Islet of Langerhans (tissue), 1 donor: ENCODE results near the gene CD164.
"Not testable (repeated sequence)": the region's sequence is repeated elsewhere in the genome, so short reads cannot be mapped to it uniquely, and the experiment has no call there.

Experiments
- FAIRE-seq: peaks from one replicate; lab custom pipeline; 2011; peaks lifted over from hg19 to GRCh38; lab: Jason Lieb, UNC

Gene CD164

DNA sequence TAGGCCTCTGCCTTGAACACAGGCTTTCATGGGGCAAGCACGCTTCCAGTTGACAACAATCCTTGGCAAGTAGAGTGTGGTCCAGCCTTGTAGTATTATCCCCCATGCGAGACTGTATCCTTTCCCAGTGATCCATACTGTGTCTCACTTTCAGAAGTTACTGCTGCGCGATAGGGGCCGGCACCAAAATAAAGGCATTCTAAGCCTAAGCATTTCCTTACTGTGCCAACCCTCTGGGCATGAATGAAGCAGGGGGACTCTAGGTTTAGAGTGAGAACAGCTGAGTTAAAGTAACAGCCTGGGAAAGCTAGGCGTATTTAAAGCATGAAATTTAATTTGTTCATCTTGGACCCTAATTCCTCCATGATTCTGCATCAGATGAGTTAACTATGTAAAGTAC, 39.4 kb downstream of the CD164 start:
- FAIRE-seq: no peak

DNA sequence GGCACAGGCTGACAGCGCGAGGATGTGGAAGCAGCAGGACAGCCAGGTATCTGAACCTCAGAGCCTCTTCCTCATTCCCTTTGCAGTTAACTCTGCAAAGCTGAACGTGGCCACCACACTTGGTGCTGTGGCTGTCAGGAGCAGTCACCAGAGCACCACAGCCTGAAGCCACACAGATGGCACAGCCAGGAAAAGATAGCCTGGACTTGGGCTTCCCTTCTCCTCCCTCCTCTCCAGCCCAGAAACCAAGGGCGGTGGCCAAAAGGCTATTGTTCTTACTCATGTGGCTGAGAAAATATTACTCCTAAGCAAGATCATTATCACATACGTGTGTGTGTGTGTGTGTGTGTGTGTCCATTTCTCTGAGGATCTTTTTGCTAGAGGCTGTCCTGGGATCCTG, 39.8 kb downstream of the CD164 start:
- no peak for FAIRE-seq

DNA sequence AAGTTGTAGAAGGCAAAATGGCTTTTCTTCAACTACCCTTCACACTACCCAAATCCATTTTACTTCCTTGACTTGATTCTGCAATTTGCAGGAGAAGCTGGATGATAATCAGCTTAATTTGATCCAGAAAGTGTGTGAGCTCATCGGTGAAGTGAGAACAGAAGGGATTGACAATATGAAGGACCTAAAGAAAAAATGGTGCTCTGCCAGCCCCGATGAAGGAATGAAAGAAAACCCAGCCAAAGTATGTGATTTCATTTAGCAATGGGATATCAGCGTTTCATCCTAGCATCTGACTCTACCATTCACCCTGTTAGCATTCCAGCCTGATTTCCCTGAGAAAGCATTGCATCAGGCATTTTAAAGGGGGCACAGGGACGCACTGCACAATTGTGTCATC, 41.5 kb downstream of the CD164 start:
- no peak for FAIRE-seq

DNA sequence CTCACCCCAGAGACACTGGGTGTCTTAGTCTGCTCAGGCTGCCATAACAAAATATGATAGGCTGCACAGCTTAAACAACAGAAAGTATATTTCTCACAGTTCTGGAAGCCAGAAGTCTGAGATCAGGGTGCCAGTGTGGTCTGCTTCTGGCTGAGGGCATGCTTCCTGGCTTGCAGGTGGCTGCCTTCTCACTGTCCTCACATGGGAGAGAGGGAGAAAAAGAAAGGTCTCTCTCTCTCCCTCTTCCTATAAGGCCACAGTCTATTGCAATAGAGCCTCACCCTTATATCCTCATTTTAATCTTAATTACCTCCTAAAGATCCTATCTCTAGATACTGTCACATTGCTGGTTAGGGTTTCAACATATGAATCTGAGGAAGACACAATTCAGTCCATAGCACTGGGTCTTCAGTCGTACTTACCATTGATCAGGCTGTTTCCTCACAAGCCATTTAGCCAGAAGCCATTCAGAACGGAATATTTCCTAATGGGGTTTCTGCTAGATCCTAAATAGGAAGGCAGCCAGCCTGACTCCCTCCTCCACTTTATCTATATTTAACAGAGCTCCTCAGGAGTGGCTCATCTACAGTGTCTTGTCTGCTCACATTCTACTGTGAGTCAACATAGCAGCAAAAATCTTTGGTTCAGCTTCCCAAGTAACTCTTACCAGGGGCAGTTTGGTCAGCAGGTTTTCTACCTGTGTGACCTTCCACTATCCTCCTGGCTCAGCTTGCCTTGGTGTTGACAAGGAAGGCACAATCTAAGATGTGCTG, 42.2 kb downstream of the CD164 start:
- no peak for FAIRE-seq

DNA sequence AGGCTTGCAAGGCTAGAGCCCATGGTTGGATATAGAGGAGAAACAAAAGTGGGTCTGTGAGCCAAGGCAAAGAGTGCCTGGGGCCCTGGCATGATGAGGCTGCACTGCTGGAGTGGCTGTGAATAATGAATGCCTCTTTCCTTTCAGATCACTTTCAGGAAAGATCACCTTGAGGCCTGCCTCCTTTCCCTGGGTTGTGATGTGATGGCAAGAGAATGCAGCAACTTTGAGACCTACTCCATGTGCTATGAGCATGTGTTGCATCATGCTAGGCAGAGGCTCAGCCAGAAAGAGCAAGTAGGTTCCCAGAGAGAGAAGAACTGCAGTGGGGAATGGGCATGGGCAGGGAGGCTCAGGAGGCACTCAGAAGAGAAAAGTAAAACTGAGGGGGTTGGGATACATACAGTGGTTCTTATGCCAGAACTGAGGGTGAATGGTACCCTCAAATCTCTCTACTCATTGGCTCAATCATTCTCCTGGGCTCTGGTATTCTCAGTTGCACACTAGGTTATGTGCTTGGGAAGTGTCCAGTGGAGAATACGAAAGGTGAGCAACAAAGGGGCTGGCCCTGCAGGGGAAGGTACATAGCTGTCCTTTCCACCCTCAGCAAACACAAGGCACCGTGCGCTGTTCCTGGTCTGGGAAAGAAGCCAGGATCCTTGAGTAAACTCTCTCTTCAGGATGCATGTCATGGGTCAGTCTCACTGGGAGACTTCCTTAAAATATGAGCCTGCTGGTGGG, 45.9 kb downstream of the CD164 start:
- no peak for FAIRE-seq

DNA sequence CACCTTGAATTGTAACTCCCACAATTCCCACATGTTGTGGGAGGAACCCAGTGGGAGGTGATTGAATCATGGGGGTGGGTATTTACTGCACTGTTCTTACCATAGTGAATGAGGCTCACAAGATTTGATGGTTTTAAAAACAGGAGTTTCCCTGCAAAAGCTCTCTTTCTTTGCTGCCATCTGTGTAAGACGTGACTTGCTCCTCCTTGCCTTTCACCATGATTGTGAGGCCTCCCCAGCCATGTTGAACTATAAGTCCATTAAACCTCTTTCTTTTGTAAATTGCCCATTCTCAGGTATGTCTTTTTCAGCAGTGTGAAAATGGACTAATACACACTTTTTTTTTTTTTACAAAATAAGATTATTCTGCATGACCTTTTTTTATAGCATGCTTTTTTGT, 48.4 kb downstream of the CD164 start:
- not testable (repeated sequence) for FAIRE-seq

DNA sequence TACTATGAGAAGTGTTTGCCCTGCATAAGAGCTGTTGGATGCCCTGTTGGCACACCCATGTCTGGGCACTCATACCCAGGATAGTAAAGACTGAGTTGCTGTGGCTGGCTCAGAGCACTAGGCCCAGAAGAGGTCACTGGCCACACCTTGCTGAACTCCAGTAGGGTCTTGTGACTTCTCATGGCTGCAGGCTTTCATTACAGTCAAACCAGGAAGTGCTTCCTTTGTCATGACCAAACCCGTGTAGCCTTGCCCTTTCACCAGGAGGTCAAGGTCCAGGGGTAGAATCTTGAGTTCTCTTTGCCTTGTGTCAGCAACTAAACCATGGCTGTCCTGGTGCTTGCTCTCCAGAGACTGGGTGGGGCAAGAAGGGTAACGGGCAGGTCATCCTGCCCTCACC, 49.5 kb downstream of the CD164 start:
- no peak for FAIRE-seq

DNA sequence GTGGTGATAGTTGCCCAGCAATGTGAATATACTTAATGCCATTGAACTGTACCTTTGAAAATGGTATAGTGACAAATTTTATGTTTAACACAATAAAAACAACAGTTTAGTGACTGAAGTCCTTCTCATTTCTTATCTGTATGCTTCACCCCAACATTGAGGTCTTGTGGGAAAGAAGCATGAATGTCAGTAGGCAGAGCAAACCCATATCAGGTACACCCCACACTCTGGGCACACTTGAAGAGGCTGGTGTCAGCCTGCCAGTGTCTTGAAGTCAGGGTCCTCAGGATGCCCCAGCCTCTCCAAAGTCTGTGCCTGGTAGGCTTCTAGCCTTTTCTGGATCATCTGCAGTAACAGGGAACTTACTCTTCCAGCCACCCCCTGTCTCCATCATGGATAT, 51.2 kb downstream of the CD164 start:
- FAIRE-seq: no peak

DNA sequence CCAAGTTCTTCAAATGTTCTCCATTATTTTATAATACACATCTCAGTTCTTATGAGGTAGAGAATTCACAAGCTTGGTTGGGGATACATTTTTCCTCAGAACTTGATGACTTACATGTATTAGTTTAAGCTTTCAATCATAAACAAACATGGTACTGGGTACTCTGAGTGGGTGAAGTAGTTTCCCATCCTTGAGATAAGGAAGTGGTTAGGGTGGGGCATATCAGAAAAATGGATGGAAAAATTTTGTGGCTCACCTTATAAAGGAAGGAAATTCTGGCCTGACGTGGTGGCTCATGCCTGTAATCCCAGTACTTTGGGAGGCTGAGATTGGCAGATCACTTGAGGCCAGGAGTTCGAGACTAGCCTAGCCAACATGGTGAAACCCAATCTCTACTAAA, 52.0 kb downstream of the CD164 start:
- no peak for FAIRE-seq

DNA sequence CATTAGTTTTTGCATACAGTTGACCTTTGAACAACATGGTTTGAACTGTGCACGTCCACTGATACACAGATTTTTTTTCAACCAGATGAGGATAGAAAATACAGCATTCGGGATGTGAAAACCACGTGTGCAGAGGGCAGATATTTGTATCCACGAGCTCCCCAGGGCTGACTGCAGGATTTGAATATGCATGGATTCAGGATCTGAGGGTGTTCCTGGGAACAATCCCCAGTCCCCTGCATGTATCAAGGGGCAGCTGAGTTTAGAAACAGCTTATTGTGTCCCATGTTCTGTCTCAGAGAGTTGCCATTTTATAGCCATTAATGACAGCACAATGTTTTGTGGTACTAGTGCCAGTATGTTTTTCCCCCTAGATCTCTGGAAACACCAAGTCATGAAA, 53.6 kb downstream of the CD164 start:
- FAIRE-seq: no peak

DNA sequence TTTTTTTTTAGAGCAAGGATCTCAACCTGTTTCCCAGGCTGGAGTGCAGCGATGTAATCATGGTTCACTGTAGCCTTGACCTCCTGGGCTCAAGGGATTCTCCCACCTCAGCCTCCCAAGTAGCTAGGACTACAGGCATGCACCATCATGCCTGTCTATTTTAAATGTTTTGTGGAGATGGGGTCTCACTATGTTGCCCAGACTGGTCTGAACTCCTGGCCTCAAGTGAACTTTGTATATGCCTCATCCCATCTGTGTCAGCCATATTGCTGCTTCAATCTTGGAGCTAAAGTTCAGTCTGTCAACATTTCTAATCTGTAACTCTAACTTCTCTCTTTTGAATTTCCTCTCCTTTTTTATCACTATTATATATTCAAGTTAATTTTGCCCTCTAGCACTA, 54.3 kb downstream of the CD164 start:
- no peak for FAIRE-seq

DNA sequence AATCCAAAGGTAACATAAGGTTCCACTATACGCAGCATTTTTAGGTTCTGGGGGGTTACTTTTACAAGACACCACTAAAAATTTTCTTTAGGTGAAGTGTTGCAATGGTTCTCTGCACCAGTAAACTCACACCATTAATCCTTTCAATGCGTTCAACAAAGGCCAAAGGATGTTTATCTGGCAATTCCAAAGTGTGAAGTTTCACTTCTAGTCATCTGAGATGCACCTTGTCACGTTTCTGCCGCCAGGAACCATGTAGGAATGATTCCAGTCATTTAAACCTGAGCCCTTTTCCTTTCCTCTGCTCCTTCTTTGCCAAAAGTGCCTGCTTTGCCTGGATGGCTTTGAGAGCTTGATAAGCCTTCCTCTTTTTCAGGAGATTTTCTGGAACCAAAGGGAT, 54.8 kb downstream of the CD164 start:
- FAIRE-seq: no peak

DNA sequence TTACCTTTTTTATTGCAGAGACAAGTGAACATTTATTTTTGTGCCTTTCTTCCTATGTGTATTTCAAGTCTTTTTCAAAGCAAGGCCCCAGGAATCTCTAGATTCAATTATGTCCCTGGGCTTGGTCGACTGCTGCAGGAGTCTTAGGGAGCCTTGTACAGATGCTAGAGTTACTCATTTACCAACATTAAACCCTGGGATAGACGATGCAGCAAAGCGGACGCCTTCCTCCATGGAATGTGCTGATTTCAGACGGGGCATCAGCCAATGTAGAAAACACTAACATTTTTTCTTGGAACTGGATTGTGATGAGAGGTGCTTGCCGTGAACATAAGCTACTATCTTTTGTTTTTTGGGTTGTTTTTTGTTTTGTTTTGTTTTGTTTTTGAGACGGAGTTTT, 55.9 kb downstream of the CD164 start:
- FAIRE-seq: no peak

DNA sequence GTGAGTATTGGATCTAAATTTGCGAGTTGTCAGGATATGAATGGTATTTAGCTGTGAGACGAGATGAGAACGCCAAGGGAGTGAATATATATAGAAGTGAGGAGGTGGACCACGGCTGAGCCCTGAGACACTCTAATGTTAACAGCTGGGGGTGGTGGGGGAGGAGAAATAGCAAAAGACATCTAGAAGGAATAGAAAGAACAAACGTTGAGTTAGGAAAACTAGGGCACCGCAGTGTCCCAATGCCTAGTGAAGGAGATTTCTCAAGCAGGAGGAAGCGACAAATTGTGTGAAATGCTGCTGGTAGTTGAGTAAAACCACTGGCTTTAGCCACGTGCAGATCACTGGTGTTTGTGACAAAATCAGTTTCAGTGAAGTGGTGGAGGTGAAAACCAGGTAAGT, 56.9 kb downstream of the CD164 start:
- FAIRE-seq: no peak

DNA sequence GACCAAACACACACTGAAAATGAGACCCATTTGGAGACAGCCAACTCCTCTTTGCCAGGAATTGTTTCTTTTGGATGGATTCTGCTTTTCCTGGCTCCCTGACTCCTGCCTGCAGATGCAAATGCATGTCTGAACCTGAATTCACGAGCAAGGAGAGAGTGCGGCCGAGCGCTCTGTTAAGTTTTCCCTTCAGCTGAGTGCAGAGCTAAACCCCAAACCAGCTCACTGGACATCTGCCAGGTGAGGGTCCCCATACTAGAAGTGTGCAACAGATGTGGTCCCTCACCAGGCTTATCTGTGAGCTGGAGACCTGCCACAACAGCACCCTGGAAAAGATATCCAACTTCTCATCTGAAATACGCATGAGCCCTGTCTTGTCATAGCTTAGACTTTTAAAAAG, 59.0 kb downstream of the CD164 start:
- no peak for FAIRE-seq

DNA sequence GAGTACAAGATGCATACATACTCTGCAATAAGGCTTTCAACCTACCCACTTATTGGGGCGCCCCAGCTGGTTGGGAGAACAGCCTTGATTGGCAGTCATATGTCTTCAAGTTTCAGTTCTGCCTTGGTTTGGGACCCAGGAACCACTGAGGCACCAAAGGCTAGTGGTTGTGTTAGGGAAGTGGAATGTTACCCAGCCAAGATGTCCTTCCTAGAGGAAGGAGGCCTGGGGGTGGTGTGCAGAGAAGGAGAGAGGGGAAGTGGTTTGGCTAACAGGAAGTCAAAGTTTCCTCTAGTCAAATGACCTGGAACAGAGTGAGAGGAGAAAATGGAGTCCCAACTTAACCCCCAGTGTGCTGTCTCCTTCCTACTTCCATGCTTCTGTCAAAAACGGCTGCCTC, 59.4 kb downstream of the CD164 start:
- no peak for FAIRE-seq

DNA sequence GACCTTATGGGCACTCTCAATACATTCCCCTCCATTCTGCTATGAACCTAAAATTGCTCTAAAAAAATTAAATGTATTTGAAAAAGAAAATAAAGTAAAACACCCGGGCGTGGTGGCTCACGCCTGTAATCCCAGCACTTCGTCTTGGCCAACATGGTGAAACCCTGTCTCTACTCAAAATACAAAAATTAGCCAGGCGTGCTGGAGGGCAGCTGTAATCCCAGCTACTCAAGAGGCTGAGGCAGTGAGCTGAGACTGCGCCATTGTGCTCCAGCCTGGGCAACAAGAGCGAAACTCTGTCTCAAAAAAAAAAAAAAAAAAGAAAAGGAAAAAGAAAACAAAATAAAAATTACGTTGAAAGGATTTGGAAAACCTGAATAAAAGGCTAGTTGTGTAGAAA, 60.5 kb downstream of the CD164 start:
- FAIRE-seq: no peak

DNA sequence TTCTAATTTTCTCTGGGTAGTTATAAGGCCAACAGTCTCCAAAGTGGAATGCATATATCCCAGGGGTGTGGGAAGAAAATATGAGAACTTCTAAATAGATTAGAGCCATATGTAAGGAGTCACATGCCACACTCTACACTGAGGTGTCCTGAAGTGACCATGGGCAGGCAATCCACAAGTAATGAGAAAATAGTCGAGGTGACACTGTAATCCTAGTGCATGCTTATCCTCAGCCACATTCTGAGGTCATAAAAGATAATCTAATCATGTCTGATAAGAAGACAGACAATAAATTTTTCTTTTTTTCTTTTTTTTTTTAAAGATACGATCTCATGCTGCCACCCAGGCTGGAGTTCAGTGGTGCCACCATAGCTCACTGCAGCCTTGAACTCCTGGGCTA, 62.2 kb downstream of the CD164 start:
- no peak for FAIRE-seq

DNA sequence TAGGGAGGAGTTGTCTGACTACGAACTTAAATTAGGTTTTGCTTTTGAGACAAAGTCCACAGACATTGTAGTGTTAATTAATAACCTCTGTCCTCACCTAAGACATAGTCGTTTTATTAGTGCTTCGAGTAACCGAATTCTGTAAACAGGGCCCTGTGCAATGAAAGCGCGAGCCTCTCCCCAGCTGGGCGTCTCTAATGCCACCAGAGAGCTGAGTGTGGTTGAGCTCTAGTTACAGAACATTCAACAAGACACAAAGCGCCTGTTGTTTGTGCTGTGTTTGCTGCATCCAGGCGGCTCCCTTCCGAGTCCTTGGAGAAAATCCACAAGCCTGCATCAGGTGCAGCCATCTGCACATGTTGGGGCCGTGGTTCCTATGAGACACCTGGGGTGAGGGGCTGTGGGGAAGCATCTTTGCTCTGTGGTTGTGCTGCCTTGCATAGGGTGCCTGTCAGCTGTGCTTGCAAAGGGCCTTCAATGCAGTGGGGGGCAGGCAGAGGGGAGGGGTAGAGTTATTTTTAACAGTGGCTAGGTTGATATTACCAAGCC, 63.9 kb downstream of the CD164 start:
- no peak for FAIRE-seq

DNA sequence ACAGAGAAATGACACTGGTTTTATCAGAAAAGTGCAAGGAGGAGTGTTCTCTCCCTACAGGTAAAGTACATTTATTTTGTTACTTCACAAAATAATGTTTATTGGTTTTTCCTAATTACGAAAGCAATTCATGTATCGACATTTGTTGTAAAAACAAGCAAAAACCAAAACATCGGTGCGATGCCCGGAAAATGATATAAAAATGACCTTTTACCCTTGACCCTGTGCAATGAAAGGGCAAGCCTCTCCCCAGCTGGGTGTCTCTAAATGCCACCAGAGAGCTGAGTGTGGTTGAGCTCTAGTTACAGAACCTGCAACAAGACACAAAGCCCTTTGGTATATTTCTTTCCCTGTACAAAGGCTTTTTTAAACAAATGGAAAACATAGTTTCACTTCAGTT, 65.4 kb downstream of the CD164 start:
- no peak for FAIRE-seq
